Tibial nerve (tissue), 4 donors: ENCODE results near the gene ANKRD11. TPM values are rescaled to one million over a fixed set of nuclear protein-coding genes. Genes with fewer than 3 reads are reported as not detected.
"Not testable (repeated sequence)": the region's sequence is repeated elsewhere in the genome, so short reads cannot be mapped to it uniquely, and the experiment has no call there.

Source experiments
- DNase-seq, 2 donors: peaks; one replicate each; pipeline ENCODE4 v3.0.0-alpha.2; 2019; ENCODE audit warnings: low spot score in 2 of 2
- H3K27ac ChIP-seq, 4 donors: fragments of 200-600 bp; sonication (generic) in 3 of 4; one replicate each; pipeline ENCODE4 v1.5.1; 2017 to 2019; ENCODE audit warnings: mild to moderate bottlenecking in 1 of 4
- H3K27me3 ChIP-seq, 2 donors: fragments of 200-600 bp; sonication (generic) in 1 of 2; one replicate each; pipeline versions ENCODE4 v1.5.1 to v1.6.0; 2017 to 2019
- H3K36me3 ChIP-seq, 3 donors: fragments of 200-600 bp; sonication (generic); one replicate each; pipeline ENCODE4 v1.5.1; 2018 to 2019
- H3K4me1 ChIP-seq, 4 donors: fragments of 200-600 bp; sonication (generic) in 3 of 4; one replicate each; pipeline ENCODE4 v1.5.1; 2017 to 2019
- H3K4me3 ChIP-seq, 4 donors: fragments of 200-600 bp; sonication (generic) in 3 of 4; one replicate each; pipeline ENCODE4 v1.5.1; 2017 to 2019; ENCODE audit warnings: mild to moderate bottlenecking in 1 of 4, moderate library complexity in 1 of 4
- H3K9me3 ChIP-seq, 4 donors: fragments of 200-600 bp; sonication (generic) in 3 of 4; one replicate each; pipeline ENCODE4 v1.5.1; 2017 to 2019
- EP300 ChIP-seq, 2 donors: sonication (generic); formaldehyde crosslinking; IDR thresholded peaks; one replicate each; pipeline ENCODE4 v1.6.1; 2017; ENCODE audit warnings: antibody characterized with exemption in 2 of 2, mild to moderate bottlenecking in 1 of 2
- POLR2A ChIP-seq, 2 donors: fragments of 450-650 bp; IDR thresholded peaks; one replicate each; pipeline ENCODE4 v1.6.1; 2017; ENCODE audit warnings: antibody characterized with exemption in 2 of 2, mild to moderate bottlenecking in 2 of 2, moderate library complexity in 2 of 2
- WGBS, 2 donors: methylation state at CpG; one replicate each; pipeline ENCODE4 v1.1.5; 2018; 5-methylcytosine and 5-hydroxymethylcytosine counted together
- total RNA-seq, 4 donors: library from RNA; depleted of rRNA; stranded (reverse); fragments of >200 nt; gene quantifications; one replicate each; pipeline ENCODE4 v1.1.0, GENCODE V29; 2016
- TF ChIP-seq, protein P1 (sequence below), 5 experiments: fragments of 200-600 bp in 3 of 5; fragments of 450-650 bp in 2 of 5; sonication (generic) in 3 of 5; IDR thresholded peaks; one replicate each; pipeline ENCODE4 v1.5.1; 2016 to 2019; ENCODE audit warnings: antibody characterized with exemption in 5 of 5, mild to moderate bottlenecking in 3 of 5, moderate library complexity in 2 of 5

Gene ANKRD11
- total RNA-seq, 4 donors from 2014 or later, result 104 to 177 (median 112) TPM

DNA sequence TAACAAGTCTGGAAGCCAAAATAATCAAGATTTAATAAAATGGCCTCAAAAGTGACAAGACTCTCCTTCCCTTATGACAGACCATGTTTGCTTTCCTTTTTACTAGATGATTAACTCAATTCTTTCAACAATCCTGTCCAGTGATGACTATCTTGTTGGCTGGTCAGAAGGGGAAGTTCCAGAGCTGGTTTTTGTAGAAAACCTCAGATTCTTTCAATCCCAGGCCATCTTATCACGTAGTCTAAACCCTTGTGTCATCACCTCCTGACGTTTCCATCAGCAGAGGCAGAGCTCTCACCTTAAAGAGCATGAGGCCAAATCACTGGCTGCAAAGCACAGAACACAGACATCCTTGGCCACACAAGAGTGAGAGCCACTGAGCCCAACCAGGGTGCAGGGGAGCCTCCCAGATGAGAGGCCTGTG is 125.3 kb downstream of the ANKRD11 start:
- no peaks in the 10 kb centered on the region for H3K9me3 ChIP-seq
- peaks cover 0 to 92% (median 44%) of the 10 kb centered on the region in 4 donors for H3K4me1 ChIP-seq
- no peaks in the 10 kb centered on the region for H3K36me3 ChIP-seq
- H3K4me3 ChIP-seq, result no peak overlapping the region
- H3K27ac ChIP-seq, result no peak overlapping the region
- no peak for TF ChIP-seq POLR2A (IDR thresholded peaks at IDR 0.05)
- no peak for TF ChIP-seq EP300 (IDR thresholded peaks at IDR 0.05)
- TF ChIP-seq, protein P1, sequence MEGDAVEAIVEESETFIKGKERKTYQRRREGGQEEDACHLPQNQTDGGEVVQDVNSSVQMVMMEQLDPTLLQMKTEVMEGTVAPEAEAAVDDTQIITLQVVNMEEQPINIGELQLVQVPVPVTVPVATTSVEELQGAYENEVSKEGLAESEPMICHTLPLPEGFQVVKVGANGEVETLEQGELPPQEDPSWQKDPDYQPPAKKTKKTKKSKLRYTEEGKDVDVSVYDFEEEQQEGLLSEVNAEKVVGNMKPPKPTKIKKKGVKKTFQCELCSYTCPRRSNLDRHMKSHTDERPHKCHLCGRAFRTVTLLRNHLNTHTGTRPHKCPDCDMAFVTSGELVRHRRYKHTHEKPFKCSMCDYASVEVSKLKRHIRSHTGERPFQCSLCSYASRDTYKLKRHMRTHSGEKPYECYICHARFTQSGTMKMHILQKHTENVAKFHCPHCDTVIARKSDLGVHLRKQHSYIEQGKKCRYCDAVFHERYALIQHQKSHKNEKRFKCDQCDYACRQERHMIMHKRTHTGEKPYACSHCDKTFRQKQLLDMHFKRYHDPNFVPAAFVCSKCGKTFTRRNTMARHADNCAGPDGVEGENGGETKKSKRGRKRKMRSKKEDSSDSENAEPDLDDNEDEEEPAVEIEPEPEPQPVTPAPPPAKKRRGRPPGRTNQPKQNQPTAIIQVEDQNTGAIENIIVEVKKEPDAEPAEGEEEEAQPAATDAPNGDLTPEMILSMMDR (IDR thresholded peaks at IDR 0.05), result no peak
- 58% methylated on average over 2 of the region's 2 CpGs for WGBS, 2 donors
- DNase-seq, result no peak
- H3K27me3 ChIP-seq, result no peaks in the 10 kb centered on the region

DNA sequence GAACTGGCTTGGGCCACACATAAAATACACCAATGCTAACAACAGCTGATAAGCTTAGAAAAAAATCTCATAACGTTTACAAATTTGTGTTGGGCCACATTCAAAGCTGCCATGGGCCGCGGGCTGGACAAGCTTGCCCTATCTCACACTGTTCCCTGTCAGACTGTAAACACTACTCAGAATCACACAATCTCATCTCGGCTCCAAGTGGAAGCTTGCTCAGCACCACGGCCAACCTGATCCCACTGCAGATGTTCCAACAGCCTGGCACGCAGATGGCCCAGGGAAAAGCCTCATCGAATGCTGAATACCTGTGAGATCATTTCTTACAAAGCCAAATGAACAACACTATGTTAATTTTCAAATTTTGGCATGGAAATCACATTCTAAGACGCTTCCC is 125.8 kb downstream of the ANKRD11 start:
- DNase-seq, result no peak
- Histone ChIP-seq H3K36me3 (no peaks in the 10 kb centered on the region), H3K4me3 (no peak overlapping the region), H3K9me3 (no peaks in the 10 kb centered on the region), H3K27me3 (no peaks in the 10 kb centered on the region), H3K4me1 (peaks cover 0 to 90% (median 42%) of the 10 kb centered on the region in 4 donors), H3K27ac (no peak overlapping the region)
- no peak for TF ChIP-seq POLR2A (IDR thresholded peaks at IDR 0.05)
- TF ChIP-seq, protein P1 (IDR thresholded peaks at IDR 0.05), result no peak
- TF ChIP-seq EP300 (IDR thresholded peaks at IDR 0.05), result no peak
- 44 to 56% methylated on average over 8 of the region's 8 CpGs for WGBS, 2 donors

DNA sequence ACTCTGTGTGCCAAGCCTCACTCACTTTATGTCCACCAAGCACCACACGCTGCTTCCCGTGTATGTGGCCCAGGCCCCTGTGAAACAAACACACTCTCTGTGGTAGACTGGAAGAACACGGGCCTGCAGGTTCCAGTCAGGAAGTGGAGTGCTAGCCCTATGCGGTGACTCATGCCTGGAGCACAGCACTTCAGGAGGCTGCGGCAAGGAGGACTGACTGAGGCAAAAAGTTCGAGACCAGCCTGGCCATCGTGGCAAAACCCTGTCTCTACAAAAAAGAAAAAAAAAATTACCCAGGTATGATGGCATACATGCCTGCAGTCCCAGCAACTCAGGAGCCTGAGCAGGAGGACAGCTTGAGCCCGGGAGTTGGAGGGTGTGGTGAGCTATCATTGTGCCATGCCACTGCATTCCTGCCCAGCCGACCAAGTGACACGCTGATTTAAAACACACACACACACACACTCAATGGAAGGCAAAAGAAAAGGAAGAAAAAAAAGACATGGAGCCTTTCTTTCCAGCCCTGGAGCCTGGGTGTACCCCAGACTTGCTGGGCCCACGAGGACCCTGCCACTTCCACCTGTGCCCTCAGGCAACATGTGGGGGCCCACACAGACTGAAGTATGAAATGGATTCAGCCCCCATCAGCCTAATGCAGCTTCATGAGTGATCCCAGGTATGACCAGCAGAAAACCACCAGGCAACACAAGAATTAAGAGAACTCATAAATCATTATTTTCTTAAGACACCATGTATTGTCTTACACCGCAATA is 126.6 kb downstream of the ANKRD11 start:
- Histone ChIP-seq H3K27ac (no peak overlapping the region), H3K9me3 (no peaks in the 10 kb centered on the region), H3K4me3 (no peak overlapping the region), H3K27me3 (no peaks in the 10 kb centered on the region), H3K4me1 (peaks cover 0 to 90% (median 46%) of the 10 kb centered on the region in 4 donors), H3K36me3 (no peaks in the 10 kb centered on the region)
- no peak for TF ChIP-seq EP300 (IDR thresholded peaks at IDR 0.05)
- no peak for TF ChIP-seq POLR2A (IDR thresholded peaks at IDR 0.05)
- TF ChIP-seq, protein P1 (IDR thresholded peaks at IDR 0.05), result no peak
- WGBS, 2 donors, result 40 to 44% methylated on average over 12 of the region's 12 CpGs
- DNase-seq, result no peak

DNA sequence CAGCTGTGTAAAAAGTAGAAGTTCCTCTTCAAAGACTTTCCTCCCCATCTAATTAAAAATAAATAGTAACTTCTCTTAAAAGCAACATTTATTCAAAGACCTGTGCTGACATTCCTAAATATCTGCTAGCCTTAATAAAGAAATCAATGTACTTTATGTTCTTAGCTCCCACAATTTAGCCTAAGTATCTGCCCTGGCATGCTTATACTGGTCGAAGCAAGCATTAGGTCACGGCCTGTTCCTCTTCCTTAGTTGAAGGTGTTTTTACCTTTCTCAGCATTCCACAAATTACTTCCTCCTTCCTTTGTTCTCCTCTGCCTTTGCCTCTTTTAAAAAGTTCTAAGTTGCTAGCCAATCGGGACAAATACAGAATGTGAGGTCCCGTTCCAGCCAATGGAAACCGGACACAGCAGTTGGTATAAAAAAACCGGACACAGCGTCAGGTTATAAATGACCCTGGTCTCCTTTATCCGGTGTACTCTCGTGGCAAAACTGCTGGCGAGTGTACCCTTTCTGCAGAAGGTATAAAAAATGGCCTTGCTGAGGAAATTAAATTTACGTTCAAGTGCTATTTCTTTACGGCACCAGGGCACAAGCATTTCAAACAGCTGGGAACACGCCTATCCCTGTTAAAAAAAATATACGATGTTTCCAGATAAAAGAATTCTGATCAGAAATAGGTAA is 127.7 kb downstream of the ANKRD11 start:
- not testable (repeated sequence) for H3K27me3 ChIP-seq, H3K36me3 ChIP-seq, H3K9me3 ChIP-seq, H3K4me3 ChIP-seq, DNase-seq, H3K27ac ChIP-seq
- 84 to 89% methylated on average over 12 to 13 of the region's 14 CpGs for WGBS, 2 donors
- peaks cover 0 to 92% (median 52%) of the 10 kb centered on the region in 4 donors for H3K4me1 ChIP-seq

DNA sequence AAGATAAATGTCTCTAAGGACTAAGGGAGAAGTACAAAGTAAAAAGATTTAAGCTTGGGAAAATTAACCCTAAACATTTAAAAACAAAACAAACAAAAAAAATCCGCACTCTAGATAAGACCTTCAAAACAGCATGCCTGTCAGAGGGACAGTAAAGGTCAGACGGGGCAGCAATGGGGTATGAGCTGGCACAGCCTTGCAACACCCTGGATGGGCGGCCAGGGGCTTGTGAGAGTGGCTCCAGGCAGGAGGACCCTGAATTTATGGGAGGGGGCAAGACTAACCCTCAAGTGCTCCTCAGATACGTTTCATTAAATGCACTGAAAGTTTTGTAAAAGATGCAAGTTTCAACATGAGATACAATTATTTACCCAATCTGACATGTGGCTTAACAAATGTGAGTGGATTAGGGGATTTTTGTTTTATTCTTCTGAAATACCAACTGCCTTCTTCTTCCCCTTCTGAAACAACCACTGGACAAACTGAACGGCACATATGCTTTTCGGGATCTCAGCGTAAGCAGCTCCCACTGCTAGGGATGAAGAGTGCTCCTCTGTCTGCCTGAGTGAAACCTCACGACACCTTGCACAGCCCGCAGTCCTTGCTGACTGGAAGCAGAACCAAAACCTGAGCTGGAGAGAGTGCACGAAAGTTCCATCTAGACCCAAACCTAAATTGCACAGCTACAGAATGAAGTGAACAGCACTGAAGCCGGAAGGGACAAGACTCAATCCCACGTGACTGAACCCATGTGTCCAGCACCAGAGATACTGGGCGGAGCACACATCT is 128.4 kb downstream of the ANKRD11 start:
- no peak for TF ChIP-seq POLR2A (IDR thresholded peaks at IDR 0.05)
- TF ChIP-seq, protein P1 (IDR thresholded peaks at IDR 0.05), result no peak
- H3K36me3 ChIP-seq, result peaks cover 0 to under 1% (median 0%) of the 10 kb centered on the region in 3 donors
- peaks cover 0 to 92% (median 52%) of the 10 kb centered on the region in 4 donors for H3K4me1 ChIP-seq
- no peaks in the 10 kb centered on the region for H3K27me3 ChIP-seq
- H3K4me3 ChIP-seq, result no peak overlapping the region
- no peaks in the 10 kb centered on the region for H3K9me3 ChIP-seq
- peak in 1 of 2 donors; percentile 40 for DNase-seq
- WGBS, 2 donors, result 62 to 66% methylated on average over 13 of the region's 13 CpGs
- H3K27ac ChIP-seq, result no peak overlapping the region
